ENCODE results near the gene OXCT1.
"Not testable (repeated sequence)": the region's sequence is repeated elsewhere in the genome, so short reads cannot be mapped to it uniquely, and the experiment has no call there.

The OXCT1 gene

GRCh38 chr5:41716382-41716781, 153.8 kb downstream of the OXCT1 start:
- DNase-seq (ENCODE audit: low read depth): no peak

GRCh38 chr5:41714446-41714845, 155.8 kb downstream of the OXCT1 start:
- DNase-seq (ENCODE audit: low read depth): not testable (repeated sequence)

GRCh38 chr5:41708604-41708940, 161.7 kb downstream of the OXCT1 start:
- DNase-seq (ENCODE audit: low read depth): no peak

- no peak for DNase-seq (ENCODE audit: low read depth)
Observed at GRCh38 chr5:41707853-41708603, 162.2 kb downstream of the OXCT1 start.

GRCh38 chr5:41695920-41696582, 174.2 kb downstream of the OXCT1 start:
- no peak for DNase-seq (ENCODE audit: low read depth)

GRCh38 chr5:41686767-41687166, 183.5 kb downstream of the OXCT1 start:
- no peak for DNase-seq (ENCODE audit: low read depth)

- no peak for DNase-seq (ENCODE audit: low read depth)
Observed at GRCh38 chr5:41686191-41686590, 184.0 kb downstream of the OXCT1 start.

- DNase-seq (ENCODE audit: low read depth): no peak
Observed at GRCh38 chr5:41683181-41683580, 187.0 kb downstream of the OXCT1 start.

GRCh38 chr5:41682641-41683040, 187.6 kb downstream of the OXCT1 start:
- no peak for DNase-seq (ENCODE audit: low read depth)

GRCh38 chr5:41681840-41682239, 188.4 kb downstream of the OXCT1 start:
- no peak for DNase-seq (ENCODE audit: low read depth)

Measured in activated gamma-delta T cell treated with anti-CD3 and anti-CD28 coated beads, Interleukin-2, amount 50 U/mL, for 16 hours (primary cell).